Muscle layer of colon (tissue), 2 donors: Measurements from ENCODE around the gene DNAH14.
"Not testable (repeated sequence)": the region's sequence is repeated elsewhere in the genome, so short reads cannot be mapped to it uniquely, and the experiment has no call there.

Experiments
- H3K27ac ChIP-seq: one replicate; pipeline ENCODE4 v1.7.0; 2013; ENCODE audit warnings: low read depth, mild to moderate bottlenecking, low read length, moderate library complexity
- H3K27me3 ChIP-seq, 2 donors: one replicate each; pipeline ENCODE4 v1.7.0; 2013; ENCODE audit warnings: low read length in 2 of 2, mild to moderate bottlenecking in 2 of 2; ENCODE audit not compliant: insufficient read depth in 2 of 2, control insufficient read depth in 1 of 2
- H3K36me3 ChIP-seq: one replicate; pipeline ENCODE4 v1.7.0; 2013; ENCODE audit warnings: mild to moderate bottlenecking, low read length; ENCODE audit not compliant: insufficient read depth
- H3K4me1 ChIP-seq: one replicate; pipeline ENCODE4 v1.7.0; 2013; ENCODE audit warnings: mild to moderate bottlenecking, low read length; ENCODE audit not compliant: insufficient read depth
- H3K4me3 ChIP-seq, 2 donors: one replicate each; pipeline ENCODE4 v1.7.0; 2013; ENCODE audit warnings: low read length in 2 of 2, low read depth in 1 of 2, mild to moderate bottlenecking in 1 of 2, moderate library complexity in 1 of 2
- H3K9ac ChIP-seq: one replicate; pipeline ENCODE4 v1.7.0; 2013; ENCODE audit warnings: low read length
- H3K9me3 ChIP-seq: one replicate; pipeline ENCODE4 v1.7.0; 2013; ENCODE audit warnings: mild to moderate bottlenecking, low read length
- donor health status: abdominal sarcoma.
- donor health status: Adenocarcinoma of cecum.

Gene DNAH14

DNA sequence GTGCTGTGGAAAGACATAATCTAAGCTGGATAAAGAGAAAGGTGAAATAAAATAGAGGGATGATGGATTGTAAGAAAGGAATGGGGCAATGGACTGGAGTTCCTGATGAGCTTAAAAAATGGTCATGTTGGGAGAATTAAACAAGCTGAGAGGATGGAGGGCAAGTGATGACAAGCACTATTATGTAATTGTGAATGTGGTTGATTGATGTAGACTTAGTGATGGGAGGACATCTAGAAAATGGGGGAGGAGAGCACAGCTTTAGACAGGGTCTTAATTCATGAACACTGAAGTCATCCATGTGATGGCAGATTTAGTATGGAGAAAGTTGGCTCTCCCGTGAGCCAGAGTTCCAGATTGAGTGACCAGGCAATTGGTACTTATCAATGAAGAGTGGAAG lies 29.0 kb downstream of the DNAH14 start:
- H3K27ac ChIP-seq = no peak overlapping the region
- no peak overlapping the region for H3K9ac ChIP-seq
- no peaks in the 10 kb centered on the region for H3K27me3 ChIP-seq
- H3K9me3 ChIP-seq = no peaks in the 10 kb centered on the region
- H3K4me1 ChIP-seq = no peaks in the 10 kb centered on the region
- no peaks in the 10 kb centered on the region for H3K36me3 ChIP-seq
- H3K4me3 ChIP-seq = no peak overlapping the region

DNA sequence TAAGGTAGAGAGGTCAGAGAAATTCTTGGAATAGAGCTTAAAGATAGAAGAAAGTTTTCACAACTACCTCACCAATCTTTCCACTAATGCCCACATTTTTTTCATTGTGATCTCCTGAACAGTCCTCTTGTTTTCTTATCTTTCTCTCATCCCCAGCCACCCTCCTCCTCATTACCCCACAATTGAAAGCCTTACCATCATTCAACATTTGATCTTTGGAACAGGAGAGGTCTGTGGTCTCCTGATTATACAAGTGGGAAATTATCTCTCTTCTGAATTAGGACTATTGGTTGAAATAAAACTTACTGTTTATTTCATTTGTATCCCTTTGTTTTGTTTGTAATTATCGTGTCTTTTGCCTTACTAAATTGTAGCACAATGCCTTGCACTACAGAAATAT lies 29.6 kb downstream of the DNAH14 start:
- H3K27me3 ChIP-seq = no peaks in the 10 kb centered on the region
- H3K4me3 ChIP-seq = no peak overlapping the region
- H3K9me3 ChIP-seq = no peaks in the 10 kb centered on the region

DNA sequence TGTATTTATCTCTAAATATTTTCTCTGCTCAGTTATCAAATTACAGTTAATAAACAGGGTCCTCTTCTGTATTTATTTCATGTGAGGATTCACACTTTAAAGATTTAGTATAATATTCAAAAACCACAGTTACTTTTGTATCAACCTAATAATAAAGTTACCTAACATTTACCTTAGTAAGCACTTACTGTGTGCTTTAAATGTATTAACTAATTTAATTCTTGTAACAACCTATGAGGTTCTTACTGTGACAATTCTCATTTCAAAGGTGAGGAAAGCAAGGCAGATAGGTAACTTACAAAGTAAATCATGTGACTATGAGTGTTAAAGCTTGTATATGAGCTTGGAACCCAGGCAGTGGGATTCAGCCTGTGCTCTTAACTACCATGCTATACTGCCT lies 30.2 kb downstream of the DNAH14 start:
- Histone ChIP-seq H3K4me3 (no peak overlapping the region), H3K27ac (no peak overlapping the region), H3K9me3 (no peaks in the 10 kb centered on the region), H3K27me3 (no peaks in the 10 kb centered on the region), H3K4me1 (no peaks in the 10 kb centered on the region), H3K36me3 (no peaks in the 10 kb centered on the region), H3K9ac (no peak overlapping the region)

More for the DNA sequence above, 29.6 kb downstream of the DNAH14 start:
- no peaks in the 10 kb centered on the region for H3K36me3 ChIP-seq
- no peaks in the 10 kb centered on the region for H3K4me1 ChIP-seq
- H3K9ac ChIP-seq = no peak overlapping the region
- no peak overlapping the region for H3K27ac ChIP-seq

DNA sequence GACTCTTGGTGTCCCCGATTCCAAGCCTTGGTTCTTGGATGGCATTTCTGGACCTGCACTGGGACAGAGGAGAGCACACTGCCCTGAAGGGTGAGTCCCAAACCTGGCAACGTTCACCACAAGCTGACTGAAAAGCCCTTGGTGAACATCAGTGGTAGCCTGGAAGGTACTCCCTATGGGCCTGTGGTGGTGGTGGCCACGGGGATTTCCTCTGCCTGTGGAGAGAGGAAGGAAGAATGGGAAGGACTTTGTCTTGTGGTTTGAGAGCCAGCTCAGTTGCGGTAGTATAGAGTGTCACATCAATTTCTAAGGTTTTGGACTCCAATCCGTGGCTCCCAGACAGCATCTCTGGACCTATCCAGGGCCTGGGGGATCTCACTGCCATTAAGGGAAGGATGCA lies 50.7 kb downstream of the DNAH14 start:
- Histone ChIP-seq H3K27me3 (no peaks in the 10 kb centered on the region), H3K9ac (no peak overlapping the region), H3K4me3 (no peak overlapping the region), H3K27ac (no peak overlapping the region), H3K4me1 (no peaks in the 10 kb centered on the region), H3K36me3 (no peaks in the 10 kb centered on the region), H3K9me3 (no peaks in the 10 kb centered on the region)

DNA sequence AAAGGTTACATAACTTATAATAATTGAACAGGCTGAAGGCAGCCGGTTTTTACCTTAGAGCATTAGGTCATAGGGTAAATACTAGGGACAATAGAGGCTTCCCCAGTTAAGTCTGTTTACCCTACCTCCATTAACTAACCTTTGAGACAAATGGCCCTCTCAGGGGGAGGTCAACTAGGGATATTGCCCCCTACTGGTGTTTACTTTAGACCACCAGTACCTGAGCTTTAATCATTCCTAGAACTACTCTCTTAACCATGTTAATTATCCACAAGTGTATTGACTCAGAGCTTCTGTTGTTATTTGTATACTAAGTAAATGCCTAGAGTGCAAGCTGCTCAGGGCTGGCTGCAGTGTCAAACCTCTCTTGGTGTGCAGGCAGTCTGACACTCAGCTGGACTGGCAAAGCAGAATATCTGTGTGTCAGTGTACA lies 52.5 kb downstream of the DNAH14 start:
- not testable (repeated sequence) for H3K9me3 ChIP-seq, H3K27ac ChIP-seq, H3K4me1 ChIP-seq, H3K4me3 ChIP-seq, H3K9ac ChIP-seq, H3K36me3 ChIP-seq, H3K27me3 ChIP-seq

DNA sequence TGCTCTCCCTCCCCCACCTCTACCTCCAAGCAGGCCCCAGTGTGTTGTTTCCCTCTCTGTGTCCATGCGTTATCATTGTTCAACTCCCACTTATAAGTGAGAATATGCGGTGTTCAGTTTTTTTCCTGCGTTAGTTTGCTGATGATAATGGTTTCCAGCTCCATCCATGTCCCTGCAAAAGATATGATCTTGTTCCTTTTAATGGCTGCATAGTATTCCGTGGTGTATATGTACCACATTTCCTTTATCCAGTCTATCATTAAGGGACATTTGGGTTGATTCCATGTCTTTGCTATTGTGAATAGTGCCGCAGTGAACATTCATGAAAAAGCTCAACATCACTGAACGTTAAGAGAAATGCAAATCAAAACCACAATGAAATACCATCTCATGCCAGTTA lies 58.6 kb downstream of the DNAH14 start:
- no peaks in the 10 kb centered on the region for H3K27me3 ChIP-seq

DNA sequence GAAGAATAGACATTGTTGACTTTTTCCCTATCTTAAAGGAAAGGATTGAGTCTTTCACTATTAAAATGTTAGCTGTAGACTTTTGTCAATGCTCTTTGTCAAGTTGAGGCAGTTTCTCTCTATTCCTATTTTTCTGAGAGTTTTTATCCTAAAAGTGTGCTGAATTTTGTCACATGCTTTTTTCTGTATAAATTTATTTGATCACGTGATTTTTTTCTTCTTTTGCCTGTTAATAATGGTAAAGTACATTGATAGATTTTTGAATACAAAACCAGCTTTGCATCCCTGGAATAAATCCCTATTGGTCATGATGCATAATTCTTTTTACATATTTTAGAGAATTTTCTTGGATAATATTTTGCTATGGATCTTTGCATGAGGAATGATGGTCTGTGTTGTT lies 60.1 kb downstream of the DNAH14 start:
- peaks cover 3% of the 10 kb centered on the region for H3K9me3 ChIP-seq
- no peaks in the 10 kb centered on the region for H3K36me3 ChIP-seq
- no peak overlapping the region for H3K27ac ChIP-seq
- H3K4me3 ChIP-seq = no peak overlapping the region
- H3K4me1 ChIP-seq = no peaks in the 10 kb centered on the region
- no peaks in the 10 kb centered on the region for H3K27me3 ChIP-seq
- H3K9ac ChIP-seq = no peak overlapping the region

More for the DNA sequence above, 58.6 kb downstream of the DNAH14 start:
- Histone ChIP-seq H3K27ac (no peak overlapping the region), H3K4me3 (no peak overlapping the region), H3K4me1 (no peaks in the 10 kb centered on the region), H3K9ac (no peak overlapping the region), H3K36me3 (no peaks in the 10 kb centered on the region), H3K9me3 (peaks cover 3% of the 10 kb centered on the region)

DNA sequence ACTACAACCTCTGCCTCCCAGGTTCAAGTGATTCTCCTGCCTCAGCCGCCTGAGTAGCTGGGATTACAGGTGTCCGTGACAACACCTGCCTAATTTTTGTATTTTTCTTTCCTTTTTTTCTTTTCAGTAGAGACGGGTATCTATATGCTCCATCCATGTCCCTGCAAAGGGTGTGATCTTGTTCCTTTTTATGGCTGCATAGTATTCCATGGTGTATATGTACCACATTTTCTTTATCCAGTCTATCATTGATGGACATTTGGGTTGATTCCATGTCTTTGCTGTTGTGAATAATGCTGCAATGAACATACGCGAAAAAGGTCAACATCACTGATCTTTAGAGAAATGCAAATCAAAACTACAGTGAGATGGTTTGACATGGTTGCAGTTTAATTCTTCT lies 62.1 kb downstream of the DNAH14 start:
- not testable (repeated sequence) for H3K27ac ChIP-seq, H3K4me3 ChIP-seq, H3K9ac ChIP-seq, H3K36me3 ChIP-seq, H3K4me1 ChIP-seq, H3K9me3 ChIP-seq, H3K27me3 ChIP-seq

DNA sequence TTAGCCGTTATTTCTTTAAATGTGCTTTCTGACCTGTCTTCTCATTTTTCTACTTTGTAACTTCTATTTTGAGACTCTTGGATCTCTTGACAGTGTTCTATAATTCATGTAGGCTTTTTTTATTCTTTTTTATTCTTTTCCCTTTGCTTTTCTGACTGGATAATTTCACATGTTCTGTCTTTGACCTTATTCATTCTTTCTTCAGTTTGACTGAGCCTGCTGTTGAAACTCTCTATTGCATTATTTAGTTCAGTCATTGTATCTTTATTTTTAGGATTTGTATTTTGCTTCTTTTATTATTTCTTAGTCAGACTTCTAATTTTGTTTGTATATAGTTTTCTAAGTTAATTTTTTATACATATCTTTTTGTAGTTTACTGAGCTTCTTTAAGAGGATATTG lies 66.1 kb downstream of the DNAH14 start:
- Histone ChIP-seq H3K9ac (no peak overlapping the region), H3K4me1 (no peaks in the 10 kb centered on the region), H3K9me3 (peaks cover 3% of the 10 kb centered on the region), H3K36me3 (no peaks in the 10 kb centered on the region), H3K27me3 (no peaks in the 10 kb centered on the region), H3K4me3 (no peak overlapping the region), H3K27ac (no peak overlapping the region)

DNA sequence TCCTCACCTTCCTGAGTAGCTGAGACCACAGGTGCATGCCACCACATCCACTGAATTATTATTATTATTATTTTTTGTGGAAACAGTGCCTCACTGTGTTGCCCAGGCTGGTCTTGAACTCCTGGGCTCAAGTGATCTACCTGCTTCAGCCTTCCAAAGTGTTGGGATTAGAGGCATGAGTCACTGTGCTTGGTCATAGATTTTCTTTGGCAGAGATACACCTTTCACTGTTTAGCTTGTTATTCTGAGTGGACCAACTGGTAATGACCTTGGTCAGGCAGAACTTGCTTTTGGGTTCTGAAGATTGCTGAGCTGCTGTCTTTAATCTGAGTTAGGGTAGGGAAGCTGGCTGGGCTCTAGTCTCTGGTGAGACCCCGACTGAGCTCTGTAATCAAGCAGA lies 66.8 kb downstream of the DNAH14 start:
- no peak overlapping the region for H3K27ac ChIP-seq
- peaks cover 3% of the 10 kb centered on the region for H3K9me3 ChIP-seq
- H3K36me3 ChIP-seq = no peaks in the 10 kb centered on the region
- H3K9ac ChIP-seq = no peak overlapping the region
- H3K4me3 ChIP-seq = no peak overlapping the region
- H3K27me3 ChIP-seq = no peaks in the 10 kb centered on the region
- no peaks in the 10 kb centered on the region for H3K4me1 ChIP-seq

DNA sequence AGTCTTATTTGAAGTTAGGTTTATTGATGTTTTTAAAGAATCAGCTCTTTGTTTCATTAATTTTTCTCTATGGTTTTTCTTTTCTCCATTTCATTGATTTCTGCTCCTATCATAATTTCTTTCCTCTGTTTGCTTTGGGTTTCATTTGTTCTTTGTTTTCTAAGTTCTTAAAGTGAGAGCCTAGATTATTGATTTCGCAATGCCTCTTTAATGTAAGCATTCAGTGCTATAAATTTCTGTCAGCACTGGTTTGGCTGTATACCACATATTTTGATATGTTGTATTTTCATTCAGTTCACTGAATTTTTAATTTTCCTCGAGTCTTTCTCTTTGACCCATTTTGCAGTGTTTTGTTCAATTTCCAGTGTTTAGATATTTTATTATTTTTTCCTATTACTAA lies 68.7 kb downstream of the DNAH14 start:
- Histone ChIP-seq H3K36me3 (no peaks in the 10 kb centered on the region), H3K9ac (no peak overlapping the region), H3K9me3 (no peaks in the 10 kb centered on the region), H3K4me3 (no peak overlapping the region), H3K27ac (no peak overlapping the region), H3K4me1 (no peaks in the 10 kb centered on the region), H3K27me3 (no peaks in the 10 kb centered on the region)

DNA sequence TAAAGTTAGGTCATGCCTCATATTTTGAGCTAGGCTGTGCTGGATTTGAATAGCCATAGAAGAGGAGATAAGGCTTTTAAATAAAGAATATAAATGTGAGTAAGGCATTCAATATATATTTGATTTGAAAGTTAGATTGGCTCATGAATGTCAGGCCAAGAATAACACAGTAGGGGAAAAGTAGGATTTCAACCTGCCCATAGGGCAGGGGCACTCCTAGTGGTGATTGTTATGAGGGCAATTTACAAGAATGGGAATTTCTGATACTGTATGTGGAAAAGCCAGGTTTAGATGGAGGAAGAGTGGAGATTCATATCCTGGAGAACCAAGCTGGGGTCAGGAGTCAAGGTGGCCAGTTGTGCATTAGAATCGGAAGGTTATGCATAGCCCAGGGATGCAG lies 74.9 kb downstream of the DNAH14 start:
- Histone ChIP-seq H3K9me3 (no peaks in the 10 kb centered on the region), H3K4me1 (no peaks in the 10 kb centered on the region), H3K27me3 (no peaks in the 10 kb centered on the region), H3K9ac (no peak overlapping the region), H3K36me3 (no peaks in the 10 kb centered on the region), H3K4me3 (no peak overlapping the region), H3K27ac (no peak overlapping the region)
